WI38 (cell line): Measurements from ENCODE around the gene HTRA3.
"Not testable (repeated sequence)": the region's sequence is repeated elsewhere in the genome, so short reads cannot be mapped to it uniquely, and the experiment has no call there.

Experiments
- H3K4me3 ChIP-seq: 2 replicates; pipeline ENCODE4 v1.5.1; 2011; ENCODE audit warnings: low read depth, mild to moderate bottlenecking, control low read depth, low read length
- TF ChIP-seq, protein P1 (sequence below): IDR thresholded peaks from 2 replicates; pipeline ENCODE4 v1.5.1; 2012; ENCODE audit warnings: low read depth, mild to moderate bottlenecking, control low read depth, low read length

HTRA3 gene

DNA sequence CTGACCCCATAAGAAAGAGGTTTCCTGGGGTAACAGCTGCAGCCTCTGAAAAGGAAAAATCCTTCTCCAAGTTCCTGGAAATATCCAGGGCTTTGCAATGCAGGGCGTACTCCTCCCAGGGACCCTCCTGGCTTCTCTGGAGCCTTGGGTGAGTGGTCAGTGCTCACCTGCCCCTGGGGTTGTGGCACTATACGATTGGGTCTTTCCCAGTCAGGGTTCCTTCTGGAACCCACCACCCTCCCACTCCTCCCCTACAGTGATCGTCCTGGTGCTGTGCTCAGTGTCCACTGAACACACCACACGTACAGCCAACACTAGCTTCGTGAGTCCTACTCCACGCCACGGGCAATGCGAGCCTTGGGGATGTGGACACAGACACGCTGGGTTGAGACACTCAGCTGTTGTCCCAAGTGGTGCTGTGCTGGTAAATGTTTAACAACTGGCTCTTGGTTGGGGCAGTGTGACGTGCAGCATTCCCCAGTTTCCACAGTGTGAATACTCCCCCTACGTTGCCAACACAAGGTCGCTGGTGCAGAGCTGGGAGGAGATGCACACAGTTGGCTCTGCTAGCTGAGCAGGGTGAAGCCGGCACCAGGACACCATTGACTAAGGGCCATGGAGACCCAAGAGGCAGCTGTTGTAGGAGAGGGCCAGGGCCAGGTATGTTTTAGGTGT is 65.4 kb downstream of the HTRA3 start:
- TF ChIP-seq, protein P1, sequence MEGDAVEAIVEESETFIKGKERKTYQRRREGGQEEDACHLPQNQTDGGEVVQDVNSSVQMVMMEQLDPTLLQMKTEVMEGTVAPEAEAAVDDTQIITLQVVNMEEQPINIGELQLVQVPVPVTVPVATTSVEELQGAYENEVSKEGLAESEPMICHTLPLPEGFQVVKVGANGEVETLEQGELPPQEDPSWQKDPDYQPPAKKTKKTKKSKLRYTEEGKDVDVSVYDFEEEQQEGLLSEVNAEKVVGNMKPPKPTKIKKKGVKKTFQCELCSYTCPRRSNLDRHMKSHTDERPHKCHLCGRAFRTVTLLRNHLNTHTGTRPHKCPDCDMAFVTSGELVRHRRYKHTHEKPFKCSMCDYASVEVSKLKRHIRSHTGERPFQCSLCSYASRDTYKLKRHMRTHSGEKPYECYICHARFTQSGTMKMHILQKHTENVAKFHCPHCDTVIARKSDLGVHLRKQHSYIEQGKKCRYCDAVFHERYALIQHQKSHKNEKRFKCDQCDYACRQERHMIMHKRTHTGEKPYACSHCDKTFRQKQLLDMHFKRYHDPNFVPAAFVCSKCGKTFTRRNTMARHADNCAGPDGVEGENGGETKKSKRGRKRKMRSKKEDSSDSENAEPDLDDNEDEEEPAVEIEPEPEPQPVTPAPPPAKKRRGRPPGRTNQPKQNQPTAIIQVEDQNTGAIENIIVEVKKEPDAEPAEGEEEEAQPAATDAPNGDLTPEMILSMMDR = no peak
- no peak overlapping the region for H3K4me3 ChIP-seq

DNA sequence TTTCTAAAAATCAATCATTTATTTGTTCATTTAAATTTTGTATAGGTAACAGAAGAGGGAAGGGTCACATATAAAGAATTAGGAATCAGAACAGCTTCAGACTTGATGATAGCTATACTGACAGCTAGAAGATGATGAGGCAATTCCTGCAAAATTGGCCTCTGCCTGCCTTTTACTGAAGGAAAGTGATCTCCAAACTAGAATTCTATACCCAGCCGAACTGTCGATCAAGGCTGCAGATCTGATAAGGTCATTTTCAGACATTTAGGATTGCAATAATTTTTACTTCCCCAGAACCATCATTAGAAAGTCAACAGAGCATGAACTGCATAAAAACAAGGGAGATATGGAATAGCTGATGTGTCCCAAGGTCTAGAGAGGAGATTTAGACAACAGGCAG is 66.3 kb downstream of the HTRA3 start:
- H3K4me3 ChIP-seq = no peak overlapping the region
- TF ChIP-seq, protein P1 = no peak

DNA sequence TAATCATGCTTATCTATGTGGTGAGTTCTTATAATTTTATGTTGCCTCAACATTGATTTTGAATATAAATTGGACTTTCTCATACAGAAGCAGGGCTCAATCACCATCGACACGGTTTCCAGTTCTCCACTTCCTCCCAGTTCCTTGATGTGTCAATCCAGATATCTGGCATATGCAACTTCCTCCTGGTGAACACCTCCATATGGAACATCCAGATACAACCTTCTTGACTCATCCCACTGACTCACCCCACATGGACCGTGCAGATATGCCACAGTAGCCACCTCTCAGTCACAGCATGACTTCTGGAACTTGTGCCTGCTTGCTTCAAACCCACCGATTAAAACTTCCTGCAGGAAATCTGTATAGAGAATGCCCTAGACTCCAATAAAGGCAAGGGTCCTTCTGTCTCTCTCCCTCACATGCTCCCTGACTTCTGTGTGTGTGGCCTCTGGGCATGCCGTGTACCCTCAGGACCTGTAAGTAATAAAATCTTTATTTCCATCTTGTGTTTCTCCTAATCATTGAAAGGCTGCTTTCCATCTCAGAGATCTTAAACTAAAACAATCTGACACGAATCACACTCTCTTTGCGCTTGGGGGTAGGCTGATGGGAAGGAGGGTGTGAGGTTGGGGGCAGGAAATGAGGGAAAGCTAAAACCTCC is 67.0 kb downstream of the HTRA3 start:
- TF ChIP-seq, protein P1 = no peak
- H3K4me3 ChIP-seq = no peak overlapping the region

- TF ChIP-seq, protein P1 = no peak
- no peak overlapping the region for H3K4me3 ChIP-seq
Observed at GRCh38 chr4:8338351-8338961, 68.9 kb downstream of the HTRA3 start.

- TF ChIP-seq, protein P1 = no peak
- H3K4me3 ChIP-seq = no peak overlapping the region
Observed at GRCh38 chr4:8340781-8341241, 71.3 kb downstream of the HTRA3 start.

DNA sequence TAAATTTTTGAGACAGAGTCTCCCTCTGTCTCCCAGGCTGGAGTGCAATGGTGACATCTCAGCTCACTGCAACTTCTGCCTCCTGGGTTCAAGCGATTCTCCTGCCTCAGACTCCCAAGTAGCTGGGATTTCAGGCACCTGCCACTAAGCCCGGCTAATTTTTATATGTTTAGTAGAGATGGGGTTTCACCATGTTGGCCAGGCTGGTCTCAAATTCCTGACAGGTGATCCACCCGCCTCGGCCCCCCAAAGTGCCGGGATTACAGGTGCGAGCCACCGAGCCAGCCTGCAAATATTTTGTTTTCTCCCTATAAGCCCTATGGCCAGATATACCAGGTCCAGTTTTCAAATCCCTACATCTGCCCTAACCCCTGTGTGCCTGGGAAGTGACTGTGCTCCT is 71.7 kb downstream of the HTRA3 start:
- H3K4me3 ChIP-seq = not testable (repeated sequence)

GRCh38 chr4:8341691-8342090 is 72.1 kb downstream of the HTRA3 start:
- TF ChIP-seq, protein P1 = no peak

More at GRCh38 chr4:8341691-8342090, 72.1 kb downstream of the HTRA3 start:
- no peak overlapping the region for H3K4me3 ChIP-seq
